Measurements from ENCODE around the gene ZC3HAV1.

GRCh38 chr7:139078911-139079310 lies 30.6 kb downstream of the ZC3HAV1 start:
- TF ChIP-seq, protein P1, sequence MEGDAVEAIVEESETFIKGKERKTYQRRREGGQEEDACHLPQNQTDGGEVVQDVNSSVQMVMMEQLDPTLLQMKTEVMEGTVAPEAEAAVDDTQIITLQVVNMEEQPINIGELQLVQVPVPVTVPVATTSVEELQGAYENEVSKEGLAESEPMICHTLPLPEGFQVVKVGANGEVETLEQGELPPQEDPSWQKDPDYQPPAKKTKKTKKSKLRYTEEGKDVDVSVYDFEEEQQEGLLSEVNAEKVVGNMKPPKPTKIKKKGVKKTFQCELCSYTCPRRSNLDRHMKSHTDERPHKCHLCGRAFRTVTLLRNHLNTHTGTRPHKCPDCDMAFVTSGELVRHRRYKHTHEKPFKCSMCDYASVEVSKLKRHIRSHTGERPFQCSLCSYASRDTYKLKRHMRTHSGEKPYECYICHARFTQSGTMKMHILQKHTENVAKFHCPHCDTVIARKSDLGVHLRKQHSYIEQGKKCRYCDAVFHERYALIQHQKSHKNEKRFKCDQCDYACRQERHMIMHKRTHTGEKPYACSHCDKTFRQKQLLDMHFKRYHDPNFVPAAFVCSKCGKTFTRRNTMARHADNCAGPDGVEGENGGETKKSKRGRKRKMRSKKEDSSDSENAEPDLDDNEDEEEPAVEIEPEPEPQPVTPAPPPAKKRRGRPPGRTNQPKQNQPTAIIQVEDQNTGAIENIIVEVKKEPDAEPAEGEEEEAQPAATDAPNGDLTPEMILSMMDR (IDR thresholded peaks at IDR 0.05): no peak
- TF ChIP-seq POLR2AphosphoS5 (IDR thresholded peaks at IDR 0.05; ENCODE audit: low read depth, low read length): no peak
- no peak for TF ChIP-seq NFIC (IDR thresholded peaks at IDR 0.05; ENCODE audit: borderline replicate concordance)
- TF ChIP-seq, protein P2, sequence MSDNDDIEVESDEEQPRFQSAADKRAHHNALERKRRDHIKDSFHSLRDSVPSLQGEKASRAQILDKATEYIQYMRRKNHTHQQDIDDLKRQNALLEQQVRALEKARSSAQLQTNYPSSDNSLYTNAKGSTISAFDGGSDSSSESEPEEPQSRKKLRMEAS (IDR thresholded peaks at IDR 0.05; ENCODE audit: low read depth): no peak
- TF ChIP-seq TCF12 (IDR thresholded peaks at IDR 0.05): no peak
- no peak for TF ChIP-seq RXRA (IDR thresholded peaks at IDR 0.05; ENCODE audit: borderline replicate concordance, low read depth)
- TF ChIP-seq EP300 (IDR thresholded peaks at IDR 0.05; ENCODE audit: borderline replicate concordance in 1 of 2, low read depth in 1 of 2, low read length in 1 of 2): no peak
- TF ChIP-seq PBX3 (IDR thresholded peaks at IDR 0.05): no peak
- TF ChIP-seq MXI1 (IDR thresholded peaks at IDR 0.05; ENCODE audit: low read depth, low read length): no peak
- TF ChIP-seq, protein P3, sequence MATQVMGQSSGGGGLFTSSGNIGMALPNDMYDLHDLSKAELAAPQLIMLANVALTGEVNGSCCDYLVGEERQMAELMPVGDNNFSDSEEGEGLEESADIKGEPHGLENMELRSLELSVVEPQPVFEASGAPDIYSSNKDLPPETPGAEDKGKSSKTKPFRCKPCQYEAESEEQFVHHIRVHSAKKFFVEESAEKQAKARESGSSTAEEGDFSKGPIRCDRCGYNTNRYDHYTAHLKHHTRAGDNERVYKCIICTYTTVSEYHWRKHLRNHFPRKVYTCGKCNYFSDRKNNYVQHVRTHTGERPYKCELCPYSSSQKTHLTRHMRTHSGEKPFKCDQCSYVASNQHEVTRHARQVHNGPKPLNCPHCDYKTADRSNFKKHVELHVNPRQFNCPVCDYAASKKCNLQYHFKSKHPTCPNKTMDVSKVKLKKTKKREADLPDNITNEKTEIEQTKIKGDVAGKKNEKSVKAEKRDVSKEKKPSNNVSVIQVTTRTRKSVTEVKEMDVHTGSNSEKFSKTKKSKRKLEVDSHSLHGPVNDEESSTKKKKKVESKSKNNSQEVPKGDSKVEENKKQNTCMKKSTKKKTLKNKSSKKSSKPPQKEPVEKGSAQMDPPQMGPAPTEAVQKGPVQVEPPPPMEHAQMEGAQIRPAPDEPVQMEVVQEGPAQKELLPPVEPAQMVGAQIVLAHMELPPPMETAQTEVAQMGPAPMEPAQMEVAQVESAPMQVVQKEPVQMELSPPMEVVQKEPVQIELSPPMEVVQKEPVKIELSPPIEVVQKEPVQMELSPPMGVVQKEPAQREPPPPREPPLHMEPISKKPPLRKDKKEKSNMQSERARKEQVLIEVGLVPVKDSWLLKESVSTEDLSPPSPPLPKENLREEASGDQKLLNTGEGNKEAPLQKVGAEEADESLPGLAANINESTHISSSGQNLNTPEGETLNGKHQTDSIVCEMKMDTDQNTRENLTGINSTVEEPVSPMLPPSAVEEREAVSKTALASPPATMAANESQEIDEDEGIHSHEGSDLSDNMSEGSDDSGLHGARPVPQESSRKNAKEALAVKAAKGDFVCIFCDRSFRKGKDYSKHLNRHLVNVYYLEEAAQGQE (IDR thresholded peaks at IDR 0.05; ENCODE audit: low read depth, low read length): no peak
- TF ChIP-seq CHD2 (IDR thresholded peaks at IDR 0.05; ENCODE audit: low read length, partially characterized antibody): no peak
- TF ChIP-seq SMC3 (IDR thresholded peaks at IDR 0.05; ENCODE audit: low read depth, low read length): no peak
- no peak for TF ChIP-seq GATA2 (CRISPR knock-in tag; IDR thresholded peaks at IDR 0.05)

Data from SK-N-SH (cell line).